HEK293 (cell line): Measurements from ENCODE around the gene GMEB2.
A peak's percentile ranks its signal among the peaks of the same experiment; 100 is the strongest.

Source experiments
- AEBP2 ChIP-seq: fragments of 450-650 bp; formaldehyde crosslinking; IDR thresholded peaks from 2 replicates; pipeline ENCODE4 v1.5.1; 2016; ENCODE audit warnings: missing biosample characterization, missing genetic modification characterization, borderline replicate concordance
- ELK4 ChIP-seq: IDR thresholded peaks from 2 replicates; pipeline ENCODE4 v1.6.1; 2011; ENCODE audit warnings: mild to moderate bottlenecking, low read depth, low read length, borderline replicate concordance
- HIC1 ChIP-seq: fragments of 450-650 bp; formaldehyde crosslinking; IDR thresholded peaks from 2 replicates; pipeline ENCODE4 v1.5.1; 2016; ENCODE audit warnings: missing biosample characterization, missing genetic modification characterization
- KLF7 ChIP-seq: fragments of 450-650 bp; formaldehyde crosslinking; IDR thresholded peaks from 2 replicates; pipeline ENCODE4 v1.5.1; 2016; ENCODE audit warnings: missing biosample characterization, missing genetic modification characterization, borderline replicate concordance
- KLF8 ChIP-seq: fragments of 450-650 bp; formaldehyde crosslinking; IDR thresholded peaks from 2 replicates; pipeline ENCODE4 v1.5.1; 2016; ENCODE audit warnings: missing biosample characterization, missing genetic modification characterization
- MYNN ChIP-seq: fragments of 450-650 bp; formaldehyde crosslinking; IDR thresholded peaks from 2 replicates; pipeline ENCODE4 v1.5.1; 2016; ENCODE audit warnings: missing biosample characterization, missing genetic modification characterization, borderline replicate concordance
- PRDM6 ChIP-seq: fragments of 450-650 bp; formaldehyde crosslinking; IDR thresholded peaks from 2 replicates; pipeline ENCODE4 v1.5.1; 2017; ENCODE audit warnings: missing biosample characterization, missing genetic modification characterization
- REPIN1 ChIP-seq: fragments of 450-650 bp; formaldehyde crosslinking; IDR thresholded peaks from 2 replicates; pipeline ENCODE4 v1.5.1; 2017; ENCODE audit warnings: missing biosample characterization, missing genetic modification characterization, low read depth
- SP3 ChIP-seq: fragments of 450-650 bp; formaldehyde crosslinking; IDR thresholded peaks from 2 replicates; pipeline ENCODE4 v1.5.1; 2016; ENCODE audit warnings: missing biosample characterization, missing genetic modification characterization
- ZNF146 ChIP-seq: fragments of 450-650 bp; formaldehyde crosslinking; IDR thresholded peaks from 2 replicates; pipeline ENCODE4 v1.5.1; 2016; ENCODE audit warnings: missing biosample characterization, missing genetic modification characterization
- ZNF148 ChIP-seq: fragments of 450-650 bp; formaldehyde crosslinking; IDR thresholded peaks from 2 replicates; pipeline ENCODE4 v1.5.0; 2017; ENCODE audit warnings: missing biosample characterization, missing genetic modification characterization, borderline replicate concordance
- ZNF302 ChIP-seq: fragments of 450-650 bp; formaldehyde crosslinking; IDR thresholded peaks from 2 replicates; pipeline ENCODE4 v1.5.1; 2016; ENCODE audit warnings: missing biosample characterization, missing genetic modification characterization, low read depth
- ZNF391 ChIP-seq: fragments of 450-650 bp; formaldehyde crosslinking; IDR thresholded peaks from 2 replicates; pipeline ENCODE4 v1.5.1; 2016; ENCODE audit warnings: low read depth, missing biosample characterization, missing genetic modification characterization, borderline replicate concordance
- ZNF423 ChIP-seq: fragments of 450-650 bp; formaldehyde crosslinking; IDR thresholded peaks from 2 replicates; pipeline ENCODE4 v1.5.1; 2016; ENCODE audit warnings: missing biosample characterization, missing genetic modification characterization
- ZNF449 ChIP-seq: fragments of 450-650 bp; formaldehyde crosslinking; IDR thresholded peaks from 2 replicates; pipeline ENCODE4 v1.5.1; 2017; ENCODE audit warnings: missing biosample characterization, mild to moderate bottlenecking, missing genetic modification characterization, moderate library complexity
- ZNF510 ChIP-seq: fragments of 450-650 bp; formaldehyde crosslinking; IDR thresholded peaks from 2 replicates; pipeline ENCODE4 v1.5.1; 2018; ENCODE audit warnings: mild to moderate bottlenecking, missing genetic modification characterization, missing biosample characterization; ENCODE audit not compliant: insufficient replicate concordance
- ZNF548 ChIP-seq: fragments of 450-650 bp; formaldehyde crosslinking; IDR thresholded peaks from 2 replicates; pipeline ENCODE4 v1.5.1; 2016; ENCODE audit warnings: missing biosample characterization, missing genetic modification characterization
- ZNF558 ChIP-seq: fragments of 450-650 bp; formaldehyde crosslinking; IDR thresholded peaks from 2 replicates; pipeline ENCODE4 v1.5.1; 2016; ENCODE audit warnings: missing biosample characterization, missing genetic modification characterization
- ZNF571 ChIP-seq: fragments of 450-650 bp; formaldehyde crosslinking; IDR thresholded peaks from 2 replicates; pipeline ENCODE4 v1.5.0; 2017; ENCODE audit warnings: missing biosample characterization, missing genetic modification characterization
- ZNF596 ChIP-seq: fragments of 450-650 bp; IDR thresholded peaks from 2 replicates; pipeline ENCODE4 v1.5.0; 2018; ENCODE audit warnings: missing biosample characterization, mild to moderate bottlenecking, missing genetic modification characterization, moderate library complexity
- ZNF626 ChIP-seq: fragments of 450-650 bp; sonication (Bioruptor Pico); formaldehyde crosslinking; IDR thresholded peaks from 2 replicates; pipeline ENCODE4 v1.5.1; 2018; ENCODE audit warnings: missing biosample characterization, missing genetic modification characterization, inconsistent platforms
- ZNF701 ChIP-seq: fragments of 450-650 bp; formaldehyde crosslinking; IDR thresholded peaks from 2 replicates; pipeline ENCODE4 v1.5.1; 2016; ENCODE audit warnings: missing biosample characterization, missing genetic modification characterization
- ZNF704 ChIP-seq: fragments of 450-650 bp; formaldehyde crosslinking; IDR thresholded peaks from 2 replicates; pipeline ENCODE4 v1.5.1; 2016; ENCODE audit warnings: missing biosample characterization, missing genetic modification characterization
- ZNF76 ChIP-seq: fragments of 450-650 bp; formaldehyde crosslinking; IDR thresholded peaks from 2 replicates; pipeline ENCODE4; 2016; ENCODE audit warnings: low read depth, missing biosample characterization, missing genetic modification characterization, borderline replicate concordance
- ZNF777 ChIP-seq: fragments of 450-650 bp; formaldehyde crosslinking; IDR thresholded peaks from 2 replicates; pipeline ENCODE4 v1.5.1; 2017; ENCODE audit warnings: missing biosample characterization, missing genetic modification characterization, borderline replicate concordance
- ZSCAN16 ChIP-seq: fragments of 450-650 bp; formaldehyde crosslinking; IDR thresholded peaks from 2 replicates; pipeline ENCODE4 v1.5.1; 2016; ENCODE audit warnings: missing biosample characterization, missing genetic modification characterization

The GMEB2 gene

GRCh38 chr20:63657937-63658748 is 31.2 kb upstream of the GMEB2 start, which contains the start of gene RTEL1 (continued):
- TF ChIP-seq ZNF704 (tag by site-specific recombination) (peak; percentile 75; the same call in 1 of the 2 replicates), ZNF571 (tag by site-specific recombination) (no peak), KLF7 (tag by site-specific recombination) (peak; percentile 85), HIC1 (tag by site-specific recombination) (no peak), KLF8 (tag by site-specific recombination) (peak; percentile 94), ZNF449 (tag by site-specific recombination) (peak; percentile 50; the same call in 1 of the 2 replicates), ZSCAN16 (tag by site-specific recombination) (peak; percentile 67; the same call in 1 of the 2 replicates), ZNF558 (peak; percentile 39; the same call in 1 of the 2 replicates), ELK4 (no peak), ZNF626 (no peak), ZNF548 (tag by site-specific recombination) (no peak), MYNN (tag by site-specific recombination) (peak; percentile 54; the same call in 1 of the 2 replicates), SP3 (tag by site-specific recombination) (peak; percentile 77), AEBP2 (peak; percentile 95; the same call in 1 of the 2 replicates), REPIN1 (tag by site-specific recombination) (peak; percentile 96; the same call in 1 of the 2 replicates), ZNF701 (tag by site-specific recombination) (no peak), ZNF596 (tag by site-specific recombination) (0 out of 2 replicates have a peak, but pooled peaks have one; percentile 22), ZNF510 (tag by site-specific recombination) (no peak), ZNF76 (tag by site-specific recombination) (peak; percentile 99), ZNF423 (tag by site-specific recombination) (no peak), ZNF146 (peak; percentile 50; the same call in 1 of the 2 replicates), ZNF302 (no peak), PRDM6 (tag by site-specific recombination) (no peak), ZNF777 (tag by site-specific recombination) (peak; percentile 89), ZNF148 (tag by site-specific recombination) (peak; percentile 91; the same call in 1 of the 2 replicates), ZNF391 (peak; percentile 96; the same call in 1 of the 2 replicates)
